ENCODE measurements around the gene OR6X1.

Gene OR6X1, protein sequence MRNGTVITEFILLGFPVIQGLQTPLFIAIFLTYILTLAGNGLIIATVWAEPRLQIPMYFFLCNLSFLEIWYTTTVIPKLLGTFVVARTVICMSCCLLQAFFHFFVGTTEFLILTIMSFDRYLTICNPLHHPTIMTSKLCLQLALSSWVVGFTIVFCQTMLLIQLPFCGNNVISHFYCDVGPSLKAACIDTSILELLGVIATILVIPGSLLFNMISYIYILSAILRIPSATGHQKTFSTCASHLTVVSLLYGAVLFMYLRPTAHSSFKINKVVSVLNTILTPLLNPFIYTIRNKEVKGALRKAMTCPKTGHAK

DNA sequence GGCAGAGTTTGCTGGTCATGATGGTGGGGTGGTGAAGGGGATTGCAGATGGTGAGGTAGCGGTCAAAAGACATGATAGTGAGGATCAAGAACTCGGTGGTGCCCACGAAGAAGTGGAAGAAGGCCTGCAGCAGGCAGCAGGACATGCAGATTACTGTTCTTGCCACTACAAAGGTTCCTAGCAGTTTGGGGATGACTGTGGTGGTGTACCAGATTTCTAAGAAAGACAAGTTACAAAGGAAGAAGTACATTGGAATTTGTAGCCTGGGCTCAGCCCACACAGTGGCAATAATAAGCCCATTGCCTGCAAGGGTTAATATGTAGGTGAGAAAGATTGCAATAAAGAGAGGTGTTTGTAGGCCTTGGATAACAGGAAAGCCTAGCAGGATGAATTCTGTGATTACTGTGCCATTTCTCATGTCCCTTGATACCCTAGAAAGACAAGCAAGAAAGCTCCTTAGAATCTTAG lies at the start of gene OR6X1:
Gene OR6X1, minus strand, starts transcription at position 418 of the 468 bp plus-strand sequence. Its CDS starts 0 bp downstream, at position 418.
- DNase-seq, result no peak

GRCh38 chr11:123801765-123802164 lies 47.4 kb upstream of the OR6X1 start:
- DNase-seq, result no peak

DNA sequence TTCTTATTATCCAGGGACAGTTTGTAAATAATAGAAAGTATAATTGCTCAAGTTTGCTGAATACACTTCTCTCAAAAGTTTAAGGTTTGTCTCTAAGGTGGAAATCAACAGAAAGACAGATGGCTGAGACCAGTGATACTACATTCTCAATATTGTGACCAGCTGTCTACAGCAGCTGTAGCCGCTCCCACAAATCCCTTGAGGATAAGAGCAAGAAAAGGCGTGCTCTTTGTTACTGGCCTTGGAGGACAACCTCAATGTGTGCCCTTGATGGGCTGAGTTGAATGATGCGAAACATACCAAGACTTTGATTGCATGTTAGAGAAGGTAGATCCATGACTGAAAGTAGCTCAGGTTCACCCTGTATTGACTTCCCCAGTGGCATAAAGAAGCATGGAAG lies 45.7 kb upstream of the OR6X1 start:
- no peak for DNase-seq

- no peak for DNase-seq
These were observed 45.1 kb upstream of the OR6X1 start for GRCh38 chr11:123799438-123799837.

DNA sequence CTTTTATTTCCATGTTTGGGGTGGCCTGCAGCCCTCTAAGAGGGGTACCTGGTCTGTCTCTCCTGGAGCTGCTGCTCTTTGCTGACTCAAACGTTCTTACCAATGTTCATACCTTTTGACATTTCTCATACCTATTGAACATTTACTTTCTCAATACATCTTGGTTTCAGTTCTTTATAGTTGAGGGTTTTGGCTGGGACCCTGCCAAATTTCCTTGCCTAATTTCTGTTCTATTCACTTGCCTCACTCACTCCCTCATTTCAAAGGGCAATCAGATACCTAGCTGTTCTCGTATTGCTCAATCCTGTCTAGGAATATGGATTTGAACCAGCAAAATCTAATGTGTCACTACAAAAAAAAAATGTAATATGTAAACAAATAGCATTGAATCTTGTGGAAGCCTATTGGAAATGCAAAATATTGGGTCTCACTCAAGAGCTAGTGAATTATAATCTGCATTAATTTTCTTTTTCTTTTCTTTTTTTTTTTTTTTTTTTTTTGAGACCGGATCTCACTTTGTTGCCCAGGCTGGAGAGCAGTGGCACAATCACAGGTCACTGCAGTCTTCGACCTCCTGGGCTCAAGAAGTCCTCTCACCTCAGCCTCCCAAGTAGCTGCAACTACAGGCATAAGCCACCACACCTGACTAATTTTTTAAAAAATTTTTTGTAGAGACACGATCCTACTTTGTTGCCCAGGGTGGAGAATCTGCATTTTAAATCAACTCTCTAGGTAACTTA lies 44.4 kb upstream of the OR6X1 start:
- DNase-seq, result no peak

GRCh38 chr11:123798079-123798478 lies 43.8 kb upstream of the OR6X1 start:
- DNase-seq, result no peak

GRCh38 chr11:123797541-123797940 lies 43.2 kb upstream of the OR6X1 start:
- no peak for DNase-seq

DNA sequence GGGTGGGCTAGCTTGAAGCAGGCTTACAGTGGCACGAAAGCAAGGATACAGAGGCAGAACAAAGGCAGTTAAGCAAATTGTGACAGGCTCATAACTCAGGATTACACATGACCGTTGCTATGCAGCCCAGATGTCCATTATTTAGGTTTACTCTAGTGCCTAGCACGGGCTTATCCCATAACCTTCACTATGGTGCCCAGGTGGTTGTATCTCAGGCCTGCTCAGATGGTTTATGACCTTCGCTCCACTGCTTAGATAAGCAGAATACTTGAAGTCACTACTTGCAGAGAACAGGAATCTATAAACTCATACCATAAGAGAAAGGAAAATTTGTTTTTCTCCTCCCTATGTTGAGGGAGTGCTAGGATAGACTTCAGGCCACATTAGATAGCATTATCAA lies 42.8 kb upstream of the OR6X1 start:
- DNase-seq, result no peak

DNA sequence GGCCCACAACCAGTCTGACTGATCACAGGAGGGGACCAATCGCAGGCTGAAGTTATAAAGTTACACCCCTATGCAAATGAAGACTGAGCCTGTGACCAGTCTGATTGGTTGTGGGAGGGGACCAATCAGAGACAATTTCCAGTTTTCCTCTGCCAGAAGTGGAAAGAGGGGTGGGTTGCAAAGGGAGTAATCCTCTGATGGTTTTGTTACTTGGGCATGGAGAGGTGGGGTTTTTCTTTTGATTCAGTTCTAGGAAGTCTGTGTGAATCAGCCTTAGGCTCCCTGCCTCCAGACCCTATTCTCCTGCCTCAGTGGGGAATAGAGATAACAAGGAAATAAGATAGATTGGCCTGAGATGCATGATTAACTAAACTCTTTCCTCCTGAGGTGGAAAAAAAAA lies 41.9 kb upstream of the OR6X1 start:
- DNase-seq, result no peak

DNA sequence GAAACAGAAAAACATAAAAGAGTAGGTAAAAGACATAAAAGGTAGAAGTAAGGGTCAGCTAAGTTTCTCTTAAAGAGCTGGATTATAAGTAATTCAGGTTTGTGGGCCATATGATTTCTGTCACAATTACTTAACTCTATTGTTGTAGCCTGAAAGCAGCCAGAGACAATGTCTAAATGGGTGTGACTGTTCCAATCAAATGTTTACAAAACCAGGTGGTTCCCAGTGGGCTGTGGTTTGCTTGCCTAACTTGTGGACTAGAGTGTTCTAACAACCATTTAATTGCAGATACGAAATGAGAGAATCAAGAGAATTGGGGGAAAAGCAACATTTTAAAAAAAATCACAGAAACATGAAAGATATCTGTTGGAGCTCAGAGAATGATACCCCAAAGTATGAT lies 29.2 kb upstream of the OR6X1 start:
- DNase-seq, result no peak

DNA sequence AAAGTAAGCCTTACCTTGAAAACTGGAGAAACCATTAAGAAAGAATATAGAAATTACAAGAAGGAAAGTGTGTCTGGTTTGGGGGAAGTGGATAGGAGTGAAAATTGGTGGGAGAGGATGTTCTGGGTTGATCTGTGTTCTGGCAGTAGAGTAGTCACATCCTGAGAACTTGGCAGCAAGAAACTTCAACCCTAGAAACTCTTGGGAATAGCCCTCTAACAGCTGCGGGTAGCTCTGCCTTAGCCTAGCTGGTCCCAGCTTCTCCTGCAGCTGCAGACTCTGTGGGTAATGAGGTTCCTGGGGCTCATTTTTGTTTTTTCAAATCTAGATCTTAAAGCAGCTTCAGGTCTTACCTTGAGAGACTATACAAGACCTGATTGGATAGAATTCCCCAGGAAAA lies 24.2 kb upstream of the OR6X1 start:
- no peak for DNase-seq

- no peak for DNase-seq
These were observed 21.6 kb upstream of the OR6X1 start for GRCh38 chr11:123775715-123776549.

DNA sequence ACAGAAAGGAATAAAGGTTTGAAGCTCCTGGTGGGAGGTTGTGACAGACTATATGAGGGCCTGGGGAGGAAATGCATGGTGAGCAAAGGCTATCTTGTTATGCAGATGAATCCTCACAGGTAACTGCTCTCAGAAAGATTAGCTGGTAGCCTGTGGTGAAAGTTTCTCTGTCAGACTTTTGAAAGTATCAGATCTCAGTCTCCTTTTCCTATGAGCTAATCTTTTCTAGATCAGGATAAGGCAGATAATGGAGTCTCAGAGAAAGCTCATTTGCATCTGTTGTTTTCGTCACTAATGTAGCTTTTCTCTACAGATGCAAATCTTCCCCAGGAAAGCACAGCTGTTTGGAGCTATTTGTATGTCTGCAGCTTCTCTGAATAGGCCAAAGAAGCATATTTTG lies 21.0 kb upstream of the OR6X1 start:
- no peak for DNase-seq

GRCh38 chr11:123773959-123774358 lies 19.6 kb upstream of the OR6X1 start:
- DNase-seq, result no peak

- no peak for DNase-seq
These were observed 18.7 kb upstream of the OR6X1 start for GRCh38 chr11:123773026-123773425.

GRCh38 chr11:123771664-123772063 lies 17.3 kb upstream of the OR6X1 start:
- no peak for DNase-seq

- no peak for DNase-seq
These were observed 16.4 kb upstream of the OR6X1 start for GRCh38 chr11:123770712-123771111.

GRCh38 chr11:123765601-123766000 lies 11.3 kb upstream of the OR6X1 start:
- DNase-seq, result no peak

- DNase-seq, result no peak
These were observed 8.1 kb upstream of the OR6X1 start for GRCh38 chr11:123762422-123762821.

- no peak for DNase-seq
These were observed 6.6 kb upstream of the OR6X1 start for GRCh38 chr11:123760894-123761293.

DNA sequence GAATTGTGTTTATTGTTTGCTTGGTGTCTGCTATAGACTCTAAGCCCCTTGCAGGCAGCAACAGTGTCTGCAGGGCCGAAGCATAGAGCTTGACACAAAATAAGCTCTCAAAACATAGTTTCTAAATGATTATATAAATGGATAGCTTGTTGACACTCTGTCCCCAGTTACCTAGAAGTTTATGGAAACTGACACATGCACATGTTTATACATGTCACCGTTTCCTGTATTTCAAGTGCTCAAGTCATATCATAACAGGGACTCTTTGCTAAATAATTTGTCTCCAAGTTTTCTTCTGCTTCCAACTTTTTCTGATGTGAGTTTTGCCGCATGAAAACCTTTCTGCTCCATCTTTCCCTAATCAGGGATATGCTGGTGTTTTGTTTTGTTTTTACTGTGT lies 3.7 kb upstream of the OR6X1 start:
- no peak for DNase-seq

- DNase-seq, result no peak
These were observed 1.5 kb upstream of the OR6X1 start for GRCh38 chr11:123755813-123756212.

DNA sequence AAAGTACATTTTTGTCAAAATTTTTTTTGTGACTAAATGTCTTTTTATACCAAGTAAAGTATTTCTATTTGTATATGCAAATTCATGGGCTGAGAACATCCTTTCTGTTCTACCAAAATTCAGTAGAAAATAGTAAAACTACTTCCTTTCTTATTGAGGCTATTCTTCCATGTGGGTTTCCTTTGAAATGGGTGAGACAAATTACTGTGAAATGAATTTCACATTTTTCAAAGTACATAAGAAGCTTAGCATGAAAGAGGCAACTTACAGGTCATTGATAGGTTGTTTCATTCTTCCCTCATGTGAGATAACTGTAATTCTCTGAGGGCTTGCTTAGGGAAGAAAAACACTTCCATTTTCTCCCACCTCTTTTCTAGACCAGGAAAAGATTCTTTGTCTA lies 1.0 kb upstream of the OR6X1 start:
- DNase-seq, result no peak

DNA sequence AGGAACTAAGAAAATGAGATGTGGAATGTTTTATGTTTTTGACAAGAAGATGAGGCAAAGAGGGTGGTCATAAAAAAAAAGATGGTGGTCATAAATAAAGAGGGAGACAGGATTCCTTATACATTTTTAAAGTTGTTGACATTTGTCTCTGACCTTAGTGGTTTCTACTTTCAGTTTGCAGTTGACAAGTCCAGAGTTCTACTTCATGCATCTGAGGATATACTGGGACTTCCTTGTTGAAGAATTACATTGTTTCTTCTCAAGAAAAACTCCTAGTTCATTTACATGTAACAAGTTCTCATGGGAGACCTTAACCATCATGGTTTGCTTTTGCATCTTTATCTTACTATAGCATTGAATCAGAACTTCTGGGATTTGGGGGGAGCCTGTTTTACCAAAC lies 1.2 kb downstream of the OR6X1 start:
- no peak for DNase-seq
